Stimulated activated CD8-positive, alpha-beta memory T cell treated with anti-CD3 and anti-CD28 coated beads, Interleukin-7, amount 100 ng/mL, for 1 hour (primary cell): ENCODE measurements around the gene SLC33A1.
"Not testable (repeated sequence)": the region's sequence is repeated elsewhere in the genome, so short reads cannot be mapped to it uniquely, and the experiment has no call there.

Experiments
- DNase-seq, 2 donors: peaks; one replicate each; pipeline ENCODE4 v3.0.0-alpha.2; 2020; ENCODE audit warnings: low read depth in 2 of 2

Gene SLC33A1

DNA sequence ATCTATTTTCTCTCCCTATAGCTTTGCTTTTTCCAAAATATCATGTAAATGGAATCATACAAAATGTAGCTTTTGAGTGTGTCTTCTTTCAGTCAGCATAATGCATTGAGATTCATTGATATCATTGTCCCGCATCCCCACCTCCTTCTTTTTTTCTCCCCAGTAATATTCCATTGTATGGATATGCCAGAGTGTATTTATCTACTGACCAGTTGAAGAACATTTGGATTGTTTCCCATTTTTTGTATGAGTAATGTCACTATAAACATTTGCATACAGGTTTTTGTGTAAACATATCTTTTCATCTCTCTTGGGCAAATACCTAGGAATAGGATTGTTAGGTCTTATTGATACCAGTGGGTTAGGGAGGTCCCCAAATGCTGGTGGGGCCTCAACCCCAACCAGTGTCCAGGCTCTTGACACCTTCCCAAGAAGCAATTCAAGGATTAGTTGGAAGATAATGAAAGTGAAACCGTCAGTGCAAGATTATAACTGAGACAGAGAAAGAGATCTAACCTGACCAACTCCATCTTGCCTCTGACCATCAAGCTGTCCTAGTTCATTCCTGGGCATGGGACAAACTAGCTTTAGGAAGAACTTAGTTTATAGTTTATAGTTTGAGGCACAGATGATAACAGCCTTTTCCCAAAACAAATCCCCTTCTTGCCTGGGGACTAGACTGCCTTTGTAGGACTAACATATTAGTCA is 7.4 kb upstream of the SLC33A1 start:
- no peak for DNase-seq

DNA sequence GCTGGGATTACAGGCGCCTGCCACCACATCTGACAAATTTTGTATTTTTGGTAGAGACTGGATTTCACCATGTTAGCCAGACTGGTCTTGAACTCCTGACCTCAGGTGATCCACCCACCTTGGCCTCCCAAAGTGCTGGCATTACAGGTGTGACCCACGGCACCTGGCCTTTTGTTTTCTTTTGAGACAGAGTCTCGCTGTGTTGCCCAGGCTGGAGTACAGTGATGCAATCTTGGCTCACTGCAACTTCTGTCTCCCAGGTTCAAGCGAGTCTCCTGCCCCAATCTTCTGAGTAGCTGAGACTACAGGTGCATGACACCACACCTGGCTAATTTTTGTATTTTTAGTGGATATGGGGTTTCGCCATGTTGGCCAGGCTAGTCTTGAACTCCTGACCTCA is 6.2 kb upstream of the SLC33A1 start:
- DNase-seq: not testable (repeated sequence)

DNA sequence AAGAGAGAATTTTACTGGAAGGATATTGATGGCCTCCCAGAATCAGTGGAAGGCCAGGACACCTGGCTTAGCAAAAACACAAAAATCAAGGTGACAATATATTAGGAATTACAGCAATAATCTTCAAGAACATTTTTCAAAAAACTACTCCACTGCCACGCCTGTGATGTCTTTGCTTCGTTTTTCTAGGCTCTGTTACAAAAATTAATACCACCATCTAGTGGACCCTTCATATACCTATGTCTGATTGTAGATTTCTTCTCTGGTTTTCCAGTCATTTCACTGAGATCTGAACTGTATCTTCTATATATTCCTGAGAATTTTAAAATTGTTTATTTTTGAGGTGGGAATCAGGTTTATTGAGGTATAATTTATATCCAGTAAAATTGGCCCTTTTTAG is 5.6 kb upstream of the SLC33A1 start:
- DNase-seq: no peak

DNA sequence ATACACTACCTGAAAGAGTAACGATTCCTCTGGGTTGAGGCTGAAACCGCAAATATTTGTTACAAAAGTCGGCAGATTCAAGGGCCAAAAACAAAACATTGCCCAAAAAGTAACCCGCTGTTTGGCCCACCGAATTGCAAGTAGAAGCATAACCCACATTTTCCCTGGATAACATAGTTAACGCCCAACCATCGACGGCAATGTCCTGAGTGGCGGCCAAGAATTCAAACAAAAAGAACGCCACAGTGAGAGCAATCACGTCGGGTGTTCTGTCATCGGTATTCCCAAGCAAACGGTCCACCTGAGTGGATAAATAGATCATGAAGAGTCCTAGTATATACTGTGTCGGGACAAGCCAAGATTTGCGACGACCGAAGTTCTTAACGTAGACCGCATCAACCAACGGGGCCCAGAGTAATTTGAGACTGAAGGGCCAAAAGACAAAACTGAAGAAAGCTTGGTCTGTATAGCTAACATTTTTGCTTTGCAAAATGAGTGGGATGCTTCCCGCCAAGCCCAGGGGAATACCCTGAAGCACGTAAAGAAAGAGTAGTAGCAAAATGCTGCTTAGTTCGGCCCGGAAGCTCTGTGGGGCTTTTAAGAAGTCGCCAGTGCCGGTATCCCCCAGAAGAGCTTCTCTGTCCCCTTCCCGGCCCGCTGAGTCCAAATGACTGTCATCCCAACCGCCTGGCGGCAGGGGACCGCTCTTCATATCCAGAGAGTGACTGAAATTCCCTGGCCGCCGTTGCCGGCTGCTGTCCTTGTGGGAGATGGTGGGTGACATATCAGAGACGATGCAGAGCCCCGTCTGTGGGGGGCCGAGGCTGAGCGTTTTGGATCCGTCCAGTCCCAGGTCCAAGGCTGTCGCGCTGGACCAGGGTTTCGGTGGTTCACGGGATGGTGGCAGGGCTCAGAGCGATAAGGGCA is 750 bp downstream of the SLC33A1 start:
- no peak for DNase-seq

DNA sequence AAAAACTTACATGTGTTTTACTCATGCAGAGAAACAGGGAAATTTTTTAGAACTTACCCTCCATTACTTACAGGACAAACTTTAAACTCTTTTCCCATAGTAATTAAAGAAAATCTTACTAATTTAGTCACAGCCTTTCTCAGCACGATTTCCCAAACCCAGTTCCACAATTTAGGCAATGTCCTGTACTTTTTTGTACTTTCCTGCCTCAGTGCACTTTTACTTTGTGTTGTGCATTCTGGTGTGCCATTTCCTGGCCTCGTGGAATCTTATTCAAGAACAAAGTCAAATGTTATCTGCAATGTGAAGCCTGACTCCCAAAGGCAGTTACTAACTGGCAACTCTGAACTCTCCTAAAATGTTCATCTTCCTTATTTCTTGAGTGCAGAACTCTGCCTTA is 1.9 kb downstream of the SLC33A1 start:
- no peak for DNase-seq

DNA sequence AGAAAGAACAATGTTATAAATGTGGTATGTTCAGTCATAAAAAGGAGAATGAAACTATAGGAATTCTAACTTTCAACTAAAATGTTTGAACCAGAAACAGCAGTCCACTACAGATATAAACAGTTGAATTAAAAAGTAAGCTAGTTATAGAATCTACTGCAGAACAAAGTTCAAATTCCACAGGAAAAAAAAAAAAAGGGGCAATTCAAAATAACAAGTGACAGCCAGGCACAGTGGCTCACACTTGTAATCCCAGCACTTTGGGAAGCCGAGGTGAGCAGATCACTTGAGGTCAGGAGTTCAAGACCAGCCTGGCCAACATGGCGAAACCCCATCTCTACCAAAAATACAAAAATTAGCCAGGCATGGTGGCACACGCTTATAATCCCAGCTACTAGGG is 4.8 kb downstream of the SLC33A1 start:
- DNase-seq: not testable (repeated sequence)

DNA sequence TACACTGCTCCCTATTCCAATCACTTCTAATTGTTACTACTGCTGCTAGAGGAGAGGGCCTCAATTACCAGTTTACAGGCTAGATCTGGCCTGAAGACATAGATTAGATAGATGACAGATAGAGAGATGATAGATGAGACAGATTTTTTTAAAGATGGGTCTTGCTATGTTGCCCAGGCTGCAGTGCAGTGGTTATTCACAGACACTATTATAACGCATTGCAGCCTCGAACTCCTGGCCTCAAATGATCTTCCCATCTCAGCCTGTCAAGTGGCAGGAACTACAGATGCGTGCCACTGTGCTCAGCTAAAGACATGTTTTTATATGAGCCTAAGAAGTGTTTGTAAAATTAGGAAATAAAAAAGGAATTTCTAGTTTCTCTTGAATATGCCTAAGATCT is 6.2 kb downstream of the SLC33A1 start:
- DNase-seq: no peak

DNA sequence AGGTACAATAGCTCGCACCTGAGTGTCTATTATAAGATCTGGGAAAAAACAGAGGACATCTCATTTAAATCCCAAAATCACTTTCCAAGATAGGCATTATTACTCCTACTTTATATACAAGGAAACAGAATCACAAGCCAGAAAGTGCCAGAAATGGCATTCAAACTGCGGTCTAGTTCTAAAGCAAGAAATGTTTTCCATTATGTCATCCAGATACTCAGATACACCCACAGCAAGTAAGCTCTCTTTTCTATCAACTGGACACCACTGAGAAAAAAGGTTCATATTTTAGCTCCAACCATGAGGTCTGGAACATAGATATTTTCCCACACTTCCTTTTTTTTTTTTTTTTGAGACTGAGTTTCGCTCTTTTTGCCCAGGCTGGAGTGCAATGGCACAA is 8.1 kb downstream of the SLC33A1 start:
- no peak for DNase-seq

DNA sequence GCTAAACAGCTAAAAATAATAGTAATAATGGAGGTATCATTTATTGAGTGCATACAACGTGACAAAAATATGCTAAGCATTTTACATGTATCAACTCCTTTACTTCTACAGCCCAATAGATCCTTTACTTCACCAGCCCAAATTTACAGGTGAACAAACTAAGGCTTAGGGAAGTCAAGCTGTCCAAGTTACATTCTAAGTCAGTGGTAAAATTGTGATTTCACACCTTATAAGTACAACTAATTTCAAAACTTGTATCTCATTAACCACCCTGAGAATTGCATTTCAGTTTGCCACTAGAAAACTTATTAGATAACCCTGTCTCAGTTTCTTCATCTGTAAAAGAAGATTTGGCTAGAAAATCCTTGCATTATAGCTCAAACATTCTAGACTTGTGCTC is 10.7 kb downstream of the SLC33A1 start:
- no peak for DNase-seq

DNA sequence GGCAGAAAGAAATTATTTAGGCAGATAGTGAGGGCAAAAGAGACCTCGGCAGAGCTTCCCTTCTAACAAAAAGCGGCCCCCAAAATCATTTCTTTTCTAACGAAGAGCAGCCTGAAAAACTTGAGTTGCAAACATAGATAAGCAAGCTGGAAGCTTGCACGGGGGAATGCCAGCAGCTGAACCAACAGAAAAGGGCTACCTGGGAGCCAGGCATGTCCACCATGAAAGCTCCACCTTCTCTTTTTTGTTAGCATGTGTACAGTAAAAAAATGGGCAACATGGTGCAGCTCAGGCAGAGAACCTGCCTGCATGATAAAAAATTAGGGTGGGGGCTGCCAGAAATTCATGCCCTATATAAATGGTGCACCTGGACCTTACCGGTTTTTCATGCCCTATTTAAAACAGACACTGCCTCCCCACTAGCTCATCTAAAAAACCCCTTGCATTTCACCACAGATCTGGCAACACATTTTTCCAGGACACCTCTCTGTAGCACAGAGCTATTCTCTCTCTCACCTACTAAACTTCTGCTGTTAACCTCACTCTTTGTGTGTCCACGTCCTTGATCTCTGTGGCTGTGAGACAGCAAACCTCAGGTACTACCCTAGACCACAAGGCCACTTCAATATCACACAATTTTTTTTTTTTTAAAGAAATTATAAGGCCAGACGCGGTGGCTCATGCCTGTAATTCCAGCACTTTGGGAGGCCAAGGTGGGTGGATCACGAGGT is 18.7 kb downstream of the SLC33A1 start:
- DNase-seq: no peak

DNA sequence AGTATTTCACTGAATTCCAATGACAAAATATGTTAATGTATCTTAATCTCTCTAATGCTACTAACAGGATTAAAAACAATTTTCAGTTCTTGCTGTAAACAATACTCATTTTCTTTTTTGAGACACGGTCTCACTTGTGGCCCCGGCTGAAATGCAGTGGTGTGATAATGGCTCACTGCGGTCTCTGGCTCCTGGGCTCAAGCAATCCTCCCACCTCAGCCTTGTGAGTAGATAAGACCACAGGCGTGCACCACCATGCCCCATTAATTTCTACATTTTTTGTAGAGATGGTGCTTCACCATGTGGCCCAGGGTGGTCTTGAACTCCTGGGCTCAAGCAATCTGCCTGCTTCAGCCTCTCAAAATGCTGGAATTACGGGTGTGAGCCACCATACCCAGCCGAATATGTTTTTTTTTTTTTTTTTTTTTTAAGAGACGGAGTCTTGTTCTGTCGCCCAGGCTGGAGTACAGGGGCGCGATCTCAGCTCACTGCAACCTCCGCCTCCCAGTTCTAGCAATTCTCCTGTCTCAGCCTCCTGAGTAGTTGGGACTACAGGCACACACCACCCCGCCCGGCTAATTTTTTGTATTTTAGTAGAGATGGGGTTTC is 25.6 kb downstream of the SLC33A1 start:
- not testable (repeated sequence) for DNase-seq

DNA sequence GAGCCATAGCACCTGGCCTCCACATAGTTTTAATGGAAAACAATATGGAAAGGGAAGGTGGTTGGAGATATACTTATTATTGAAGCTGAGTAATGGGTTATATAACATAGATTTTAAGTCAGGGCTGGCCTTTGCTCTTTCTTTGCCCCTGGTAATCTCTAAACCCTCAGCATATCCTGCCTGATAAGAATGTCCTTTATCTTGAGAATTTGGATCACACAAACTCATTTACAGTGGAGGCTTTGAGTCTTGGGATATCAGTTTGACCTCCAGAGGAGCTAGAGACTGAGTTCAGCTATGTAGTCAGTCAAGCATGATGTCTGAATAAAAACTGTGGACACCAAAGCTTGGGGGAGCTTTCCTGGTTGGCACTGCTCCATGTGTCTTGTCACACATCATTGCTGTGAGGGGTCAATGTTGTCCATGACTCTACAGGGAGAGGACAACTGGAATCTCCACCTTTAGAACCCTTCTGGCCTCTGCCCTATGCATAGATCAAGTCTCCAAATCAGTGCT is 39.1 kb downstream of the SLC33A1 start:
- no peak for DNase-seq

DNA sequence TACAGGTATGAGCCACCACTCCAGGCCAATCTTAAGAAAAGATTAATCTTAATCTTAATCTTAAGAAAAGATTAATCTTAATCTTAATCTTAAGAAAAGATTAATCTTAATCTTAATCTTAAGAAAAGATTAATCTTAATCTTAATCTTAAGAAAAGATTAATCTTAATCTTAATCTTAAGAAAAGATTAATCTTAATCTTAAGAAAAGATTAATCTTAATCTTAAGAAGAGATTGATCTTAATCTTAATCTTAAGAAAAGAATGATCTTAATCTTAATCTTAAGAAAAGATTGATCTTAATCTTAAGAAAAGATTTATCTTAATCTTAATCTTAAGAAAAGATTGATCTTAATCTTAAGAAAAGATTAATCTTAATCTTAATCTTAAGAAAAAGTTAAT is 41.0 kb downstream of the SLC33A1 start:
- DNase-seq: not testable (repeated sequence)

DNA sequence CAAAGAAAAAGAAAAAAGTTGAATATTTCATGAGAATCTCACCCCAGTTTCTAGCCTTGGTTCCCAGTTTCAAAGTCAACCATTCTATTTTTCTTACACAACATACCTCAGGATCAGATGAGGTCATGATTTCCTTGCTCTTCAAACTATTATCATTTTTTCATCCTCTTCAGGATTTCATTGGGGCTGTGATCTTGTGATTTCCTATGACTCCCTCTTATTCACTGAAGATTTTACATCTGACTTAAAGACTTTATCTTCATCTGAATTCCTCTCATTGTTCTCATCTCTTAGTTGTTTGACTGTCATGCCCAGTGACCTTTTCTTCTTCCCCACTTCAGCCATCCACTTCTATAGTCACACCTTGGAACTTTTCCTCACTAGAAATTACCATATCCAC is 45.0 kb downstream of the SLC33A1 start:
- DNase-seq: no peak

DNA sequence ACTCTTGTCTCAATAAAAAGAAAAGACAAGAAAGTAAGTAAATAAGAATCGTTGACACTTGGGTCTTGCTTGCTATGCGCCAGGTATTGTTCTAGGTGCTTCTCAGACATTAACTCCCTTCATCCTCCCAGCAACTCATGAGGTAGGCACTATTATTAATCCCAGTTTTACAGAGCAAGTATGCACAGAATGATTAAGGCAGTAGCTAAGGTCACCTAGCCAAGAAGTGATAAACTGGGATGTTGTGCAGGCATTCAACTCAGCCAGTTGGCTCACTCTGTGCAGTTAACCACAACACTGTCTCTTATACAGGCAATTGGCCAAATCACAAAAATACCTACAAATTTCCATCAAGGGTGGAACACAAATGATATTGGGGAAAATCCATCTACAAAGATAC is 46.4 kb downstream of the SLC33A1 start:
- DNase-seq: no peak

DNA sequence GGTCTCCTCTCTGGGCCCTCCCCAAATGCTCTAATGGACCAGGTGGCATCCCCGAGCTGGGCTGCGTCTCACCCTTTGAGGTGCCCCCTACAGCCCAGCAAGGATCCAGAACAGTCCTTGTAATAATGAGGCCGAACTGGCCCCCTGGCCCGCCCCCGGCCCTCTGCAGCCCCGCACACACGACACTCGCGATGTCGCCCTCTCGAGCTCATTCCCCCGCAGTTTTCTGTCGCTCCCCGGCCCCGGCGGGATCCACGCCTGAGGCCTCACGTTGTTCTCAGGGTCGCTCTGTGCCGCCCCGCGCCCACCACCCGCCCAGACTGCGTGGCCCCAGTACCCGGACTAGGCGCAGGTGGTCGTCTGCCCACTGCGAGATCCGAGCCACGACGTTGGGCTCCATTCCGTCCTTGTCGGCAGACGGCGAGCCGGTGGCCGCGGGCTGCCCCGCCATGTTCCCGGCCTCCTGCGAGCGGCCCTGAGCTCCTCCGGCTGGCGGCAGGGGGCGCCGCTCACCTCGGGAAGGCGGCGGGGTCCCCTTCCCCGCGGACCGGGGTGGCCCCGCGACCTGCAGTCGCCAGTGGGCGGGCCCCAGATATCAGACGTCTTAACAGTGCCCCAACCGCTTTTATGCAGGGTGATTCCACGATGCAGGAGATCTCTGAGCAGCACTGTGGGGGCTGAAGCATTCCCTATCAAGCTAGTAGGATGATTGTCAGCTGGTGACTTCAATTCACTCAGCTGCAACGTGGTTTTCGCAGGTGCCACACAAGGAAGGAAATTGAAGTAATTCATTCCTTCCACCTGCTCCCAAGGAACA is 48.2 kb downstream of the SLC33A1 start, which contains the start of gene C3orf33:
Gene C3orf33 (minus strand): TSS at position 477 of the 817 bp plus-strand sequence. CDS start 26 bp downstream, at position 451.
- peak; percentile 44 to 49 for DNase-seq

DNA sequence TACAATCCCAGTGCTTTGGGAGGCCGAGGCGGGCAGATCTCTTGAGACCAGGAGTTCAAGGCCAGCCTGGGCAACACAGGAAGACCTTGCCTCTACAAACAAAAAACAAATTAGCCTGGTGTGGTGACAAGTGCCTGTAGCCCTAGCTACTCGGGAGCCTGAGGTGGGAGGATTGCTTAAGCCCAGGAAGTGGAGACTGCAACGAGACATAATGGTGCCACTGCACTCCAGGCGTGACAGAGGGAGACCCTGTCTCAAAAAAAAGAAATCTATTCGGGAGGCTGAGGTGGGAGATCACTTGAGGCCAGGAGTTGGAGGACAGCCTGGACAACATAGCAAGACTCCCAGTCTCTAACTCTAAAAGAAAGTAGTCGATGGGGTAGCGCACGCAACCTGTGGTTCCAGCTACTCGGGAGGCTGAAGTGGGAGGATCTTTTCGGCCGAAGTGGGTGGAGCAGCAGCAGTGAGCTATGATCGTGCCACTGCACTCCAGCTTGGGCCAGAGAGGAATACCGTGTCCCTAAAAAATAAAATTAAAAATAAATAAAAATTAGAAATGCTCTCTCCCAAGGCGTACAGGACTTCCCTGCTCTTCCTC is 48.9 kb downstream of the SLC33A1 start:
- peak in 1 of 2 donors; percentile 4 for DNase-seq

DNA sequence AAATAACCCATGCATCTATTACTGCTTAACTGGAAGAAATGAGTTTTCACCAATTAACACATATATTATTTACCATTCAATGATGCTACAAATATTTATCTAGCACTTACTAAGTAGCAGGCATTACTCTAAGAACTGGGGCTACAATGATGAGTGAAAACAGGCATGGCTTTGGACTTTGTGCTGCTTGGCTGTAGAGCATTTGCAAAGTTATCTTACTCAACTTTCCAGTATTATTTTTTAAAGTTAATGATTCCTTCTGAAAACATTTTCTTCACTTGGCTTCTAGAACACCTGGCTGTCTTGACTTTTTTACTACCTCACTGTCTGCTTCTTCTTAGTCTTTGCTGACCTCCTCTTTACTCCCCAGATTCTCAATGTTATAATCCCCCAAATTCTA is 49.9 kb downstream of the SLC33A1 start:
- DNase-seq: no peak

DNA sequence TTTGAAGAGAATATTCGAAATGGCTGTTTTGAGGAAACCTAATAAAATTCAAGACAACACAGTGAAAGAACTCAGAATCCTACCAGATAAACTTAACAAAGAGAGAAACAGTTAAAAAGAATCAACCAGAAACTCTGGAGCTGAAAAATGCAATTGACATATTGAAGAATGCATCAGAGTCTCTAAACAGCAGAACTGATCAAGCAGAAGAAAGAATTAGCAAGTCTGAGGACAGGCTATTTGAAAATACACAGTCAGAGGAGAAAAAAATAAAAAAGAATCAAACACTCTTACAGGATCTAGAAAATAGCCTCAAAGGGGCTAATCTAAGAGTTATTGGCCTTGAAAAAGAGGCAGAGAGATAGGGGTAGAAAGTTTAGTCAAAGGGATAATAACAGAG is 61.7 kb downstream of the SLC33A1 start:
- no peak for DNase-seq

DNA sequence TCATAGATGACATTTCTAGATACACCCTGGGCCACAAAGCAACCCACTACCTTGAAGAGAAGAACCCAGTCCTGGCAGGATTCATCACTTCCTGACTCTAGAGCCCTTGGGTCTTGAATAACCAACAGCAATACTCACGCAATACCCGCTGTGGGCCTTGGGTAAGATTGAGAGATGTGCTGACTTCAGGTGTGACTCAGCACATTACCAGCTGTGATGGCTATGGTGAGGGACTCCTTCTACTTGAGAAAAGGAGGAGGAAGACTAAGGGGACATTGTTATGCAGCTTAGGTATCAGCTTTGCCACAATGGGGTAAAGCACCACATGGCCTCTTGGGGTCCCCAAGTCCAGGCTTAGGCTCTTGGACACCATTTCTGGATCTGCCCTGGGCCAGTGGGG is 63.0 kb downstream of the SLC33A1 start:
- DNase-seq: no peak
